GM18861 (cell line): ENCODE measurements around the gene ST6GALNAC5.
"Not testable (repeated sequence)": the region's sequence is repeated elsewhere in the genome, so short reads cannot be mapped to it uniquely, and the experiment has no call there.

Experiments used
- ATAC-seq: cut with Tn5 transposase; IDR thresholded peaks from one replicate; pipeline ENCODE4 v1.9.1; 2021; ENCODE audit not compliant: unreplicated experiment

The ST6GALNAC5 gene

GRCh38 chr1:76867342-76868130, at the start of gene ST6GALNAC5:
TSS of gene ST6GALNAC5 (plus strand) at chr1:76867480.
- no peak for ATAC-seq

- no peak for ATAC-seq
Observed at GRCh38 chr1:76820028-76820427, 47.3 kb upstream of the ST6GALNAC5 start.

- not testable (repeated sequence) for ATAC-seq
Observed at GRCh38 chr1:76822961-76823360, 44.3 kb upstream of the ST6GALNAC5 start.

- no peak for ATAC-seq
Observed at GRCh38 chr1:76824106-76824505, 43.2 kb upstream of the ST6GALNAC5 start.

- ATAC-seq, result no peak
Observed at GRCh38 chr1:76826072-76826845, 41.0 kb upstream of the ST6GALNAC5 start.

GRCh38 chr1:76827066-76827465, 40.2 kb upstream of the ST6GALNAC5 start:
- no peak for ATAC-seq

GRCh38 chr1:76830373-76830772, 36.9 kb upstream of the ST6GALNAC5 start:
- peak; percentile 78 for ATAC-seq

GRCh38 chr1:76832521-76832920, 34.8 kb upstream of the ST6GALNAC5 start:
- no peak for ATAC-seq

- ATAC-seq, result no peak
Observed at GRCh38 chr1:76833151-76833550, 34.1 kb upstream of the ST6GALNAC5 start.

GRCh38 chr1:76833856-76834255, 33.4 kb upstream of the ST6GALNAC5 start:
- no peak for ATAC-seq

- no peak for ATAC-seq
Observed at GRCh38 chr1:76835203-76835602, 32.1 kb upstream of the ST6GALNAC5 start.

GRCh38 chr1:76840278-76840677, 27.0 kb upstream of the ST6GALNAC5 start:
- no peak for ATAC-seq

GRCh38 chr1:76841460-76841859, 25.8 kb upstream of the ST6GALNAC5 start:
- no peak for ATAC-seq

GRCh38 chr1:76843821-76844464, 23.3 kb upstream of the ST6GALNAC5 start:
- no peak for ATAC-seq

- no peak for ATAC-seq
Observed at GRCh38 chr1:76854255-76854654, 13.0 kb upstream of the ST6GALNAC5 start.

GRCh38 chr1:76856104-76856503, 11.2 kb upstream of the ST6GALNAC5 start:
- ATAC-seq, result no peak

- ATAC-seq, result no peak
Observed at GRCh38 chr1:76857138-76857537, 10.1 kb upstream of the ST6GALNAC5 start.

- no peak for ATAC-seq
Observed at GRCh38 chr1:76857973-76858372, 9.3 kb upstream of the ST6GALNAC5 start.

GRCh38 chr1:76861149-76861548, 6.1 kb upstream of the ST6GALNAC5 start:
- ATAC-seq, result no peak

- ATAC-seq, result no peak
Observed at GRCh38 chr1:76862447-76862846, 4.8 kb upstream of the ST6GALNAC5 start.

- ATAC-seq, result no peak
Observed at GRCh38 chr1:76864383-76864782, 2.9 kb upstream of the ST6GALNAC5 start.
